ACHN (cell line): Measurements from ENCODE around the gene ROCK1.
"Not testable (repeated sequence)": the region's sequence is repeated elsewhere in the genome, so short reads cannot be mapped to it uniquely, and the experiment has no call there.

Experiments used
- DNase-seq: peaks from one replicate; pipeline ENCODE4 v3.0.0-alpha.2; 2015
- in situ Hi-C: cut with HindIII; loops from 2 replicates; pipeline ENCODE4 v1.10.0; 2017; ENCODE audit warnings: low sequenced_read_pairs, low pct_ligation_motif_present, low pct_unique_long_range_greater_than_20kb

The ROCK1 gene

GRCh38 chr18:20971886-20972267 lies 139.7 kb downstream of the ROCK1 start:
- DNase-seq: peak; percentile 33
- in situ Hi-C loops: no loop called here

GRCh38 chr18:20966795-20967194 lies 144.8 kb downstream of the ROCK1 start:
- in situ Hi-C loops: no loop called here
- DNase-seq: no peak

- DNase-seq: no peak
- in situ Hi-C loops: no loop called here
Measured at GRCh38 chr18:20963027-20963426, 148.6 kb downstream of the ROCK1 start.

DNA sequence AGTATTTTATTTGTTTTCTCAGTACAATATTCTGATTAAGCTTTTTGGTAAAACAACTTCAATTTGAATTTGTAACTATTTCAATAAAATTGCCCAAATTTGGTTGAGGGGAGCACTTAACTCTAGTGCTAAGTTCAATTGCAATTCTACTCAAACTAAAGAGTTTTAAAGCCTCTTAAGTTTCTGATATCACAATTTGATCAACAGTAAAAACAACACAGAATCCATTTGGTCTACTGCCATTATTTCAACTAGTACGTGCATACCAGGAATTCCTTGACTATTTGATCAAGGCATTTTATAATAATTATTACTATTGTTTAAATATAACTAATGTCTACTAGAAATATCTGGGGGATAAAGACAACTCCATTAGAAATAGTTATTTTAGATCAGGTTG lies 150.9 kb downstream of the ROCK1 start:
- in situ Hi-C loops: no loop called here
- no peak for DNase-seq

GRCh38 chr18:20950827-20951226 lies 160.8 kb downstream of the ROCK1 start:
- DNase-seq, in situ Hi-C loops: not testable (repeated sequence)
